Mesenchymal stem cell (in vitro differentiated cells and primary cell): Measurements from ENCODE around the gene TARS2.
A peak's percentile ranks its signal among the peaks of the same experiment; 100 is the strongest.

Experiments used
- DNase-seq: peaks from one replicate; pipeline ENCODE4 v3.0.0-alpha.2; 2013
- H2AFZ ChIP-seq: one replicate; pipeline ENCODE4 v1.6.1; 2013; ENCODE audit warnings: low read depth, mild to moderate bottlenecking, control low read depth, inconsistent platforms, low read length, moderate library complexity
- H2AK5ac ChIP-seq: 2 replicates; pipeline ENCODE4 v1.6.1; 2013; ENCODE audit warnings: low read length, moderate library complexity, mild to moderate bottlenecking, inconsistent platforms; ENCODE audit not compliant: severe bottlenecking
- H2BK120ac ChIP-seq: one replicate; pipeline ENCODE4 v1.6.1; 2013; ENCODE audit warnings: low read depth, mild to moderate bottlenecking, inconsistent platforms, low read length, moderate library complexity
- H2BK12ac ChIP-seq, 2 experiments: one replicate each; pipeline ENCODE4 v1.6.1; 2013; ENCODE audit warnings: inconsistent platforms in 2 of 2, low read length in 2 of 2, mild to moderate bottlenecking in 2 of 2, moderate library complexity in 2 of 2, control low read depth in 1 of 2
- H2BK15ac ChIP-seq: one replicate; pipeline ENCODE4 v1.6.1; 2013; ENCODE audit warnings: mild to moderate bottlenecking, low read depth, inconsistent platforms; ENCODE audit not compliant: poor library complexity, severe bottlenecking
- H2BK5ac ChIP-seq: 2 replicates; pipeline ENCODE4 v1.6.1; 2013; ENCODE audit warnings: low read depth, mild to moderate bottlenecking, low read length, control low read depth, inconsistent platforms; ENCODE audit not compliant: poor library complexity, severe bottlenecking
- H3K14ac ChIP-seq, 2 experiments: one replicate each; pipeline ENCODE4 v1.6.1; 2013; ENCODE audit warnings: inconsistent platforms in 2 of 2, low read length in 2 of 2, control low read depth in 1 of 2, mild to moderate bottlenecking in 1 of 2, moderate library complexity in 1 of 2
- H3K18ac ChIP-seq, 2 experiments: one replicate each; pipeline ENCODE4 v1.6.1; 2013; ENCODE audit warnings: inconsistent platforms in 2 of 2, low read length in 2 of 2, control low read depth in 1 of 2, low read depth in 1 of 2, mild to moderate bottlenecking in 1 of 2
- H3K23ac ChIP-seq, 2 experiments: one replicate each; pipeline ENCODE4 v1.6.1; 2013; ENCODE audit warnings: inconsistent platforms in 2 of 2, low read length in 2 of 2, mild to moderate bottlenecking in 2 of 2, moderate library complexity in 2 of 2, control low read depth in 1 of 2
- H3K27ac ChIP-seq: 2 replicates; pipeline ENCODE4 v1.5.1; 2013; ENCODE audit warnings: mild to moderate bottlenecking, moderate library complexity, low read length, control low read depth, inconsistent platforms; ENCODE audit not compliant: poor library complexity, severe bottlenecking
- H3K27me3 ChIP-seq, 2 experiments: 2 replicates each; pipeline versions ENCODE4 v1.6.1 to v1.7.0; 2013; ENCODE audit warnings: low read length in 2 of 2, mild to moderate bottlenecking in 2 of 2, moderate library complexity in 2 of 2, control low read depth in 1 of 2, inconsistent platforms in 1 of 2; ENCODE audit not compliant: control insufficient read depth in 1 of 2, insufficient read depth in 1 of 2
- H3K36me3 ChIP-seq, 2 experiments: 2 replicates each; pipeline versions ENCODE4 v1.6.1 to v1.7.0; 2013; ENCODE audit warnings: low read length in 2 of 2, control low read depth in 1 of 2, inconsistent platforms in 1 of 2, low read depth in 1 of 2, mild to moderate bottlenecking in 1 of 2; ENCODE audit not compliant: insufficient read depth in 2 of 2, control insufficient read depth in 1 of 2
- H3K4ac ChIP-seq, 2 experiments: one replicate each; pipeline ENCODE4 v1.6.1; 2013; ENCODE audit warnings: inconsistent platforms in 2 of 2, low read length in 2 of 2, mild to moderate bottlenecking in 2 of 2, moderate library complexity in 2 of 2, control low read depth in 1 of 2, low read depth in 1 of 2
- H3K4me1 ChIP-seq: 2 replicates; pipeline ENCODE4 v1.6.1; 2013; ENCODE audit warnings: low read depth, low read length, control low read depth; ENCODE audit not compliant: control insufficient read depth, insufficient read depth
- H3K4me2 ChIP-seq: 2 replicates; pipeline ENCODE4 v1.6.1; 2013; ENCODE audit warnings: low read length, mild to moderate bottlenecking, inconsistent platforms; ENCODE audit not compliant: poor library complexity, severe bottlenecking
- H3K4me3 ChIP-seq, 2 experiments: 2 replicates each; pipeline versions ENCODE4 v1.5.1 to v1.7.0; 2013; ENCODE audit warnings: low read length in 2 of 2, mild to moderate bottlenecking in 2 of 2, control low read depth in 1 of 2, low read depth in 1 of 2; ENCODE audit not compliant: insufficient read depth in 1 of 2
- H3K79me1 ChIP-seq: replicated peaks from 2 replicates; pipeline ENCODE4 v1.6.1; 2013; ENCODE audit warnings: mild to moderate bottlenecking, control low read depth, low read length, inconsistent platforms; ENCODE audit not compliant: poor library complexity, severe bottlenecking
- H3K9ac ChIP-seq: 2 replicates; pipeline ENCODE4 v1.7.0; 2013; ENCODE audit warnings: mild to moderate bottlenecking, low read length, moderate library complexity
- H3K9me3 ChIP-seq: 2 replicates; pipeline ENCODE4 v1.7.0; 2013; ENCODE audit warnings: mild to moderate bottlenecking, low read length; ENCODE audit not compliant: control insufficient read depth
- H4K8ac ChIP-seq: one replicate; pipeline ENCODE4 v1.6.1; 2013; ENCODE audit warnings: inconsistent platforms, mild to moderate bottlenecking, low read length, moderate library complexity
- H4K91ac ChIP-seq: one replicate; pipeline ENCODE4 v1.6.1; 2013; ENCODE audit warnings: mild to moderate bottlenecking, low read length, inconsistent platforms
- WGBS: methylation state at CpG from one replicate; pipeline ENCODE4 v1.1.7; 2013; ENCODE audit warnings: mixed read lengths; 5-methylcytosine and 5-hydroxymethylcytosine counted together

Gene TARS2

DNA sequence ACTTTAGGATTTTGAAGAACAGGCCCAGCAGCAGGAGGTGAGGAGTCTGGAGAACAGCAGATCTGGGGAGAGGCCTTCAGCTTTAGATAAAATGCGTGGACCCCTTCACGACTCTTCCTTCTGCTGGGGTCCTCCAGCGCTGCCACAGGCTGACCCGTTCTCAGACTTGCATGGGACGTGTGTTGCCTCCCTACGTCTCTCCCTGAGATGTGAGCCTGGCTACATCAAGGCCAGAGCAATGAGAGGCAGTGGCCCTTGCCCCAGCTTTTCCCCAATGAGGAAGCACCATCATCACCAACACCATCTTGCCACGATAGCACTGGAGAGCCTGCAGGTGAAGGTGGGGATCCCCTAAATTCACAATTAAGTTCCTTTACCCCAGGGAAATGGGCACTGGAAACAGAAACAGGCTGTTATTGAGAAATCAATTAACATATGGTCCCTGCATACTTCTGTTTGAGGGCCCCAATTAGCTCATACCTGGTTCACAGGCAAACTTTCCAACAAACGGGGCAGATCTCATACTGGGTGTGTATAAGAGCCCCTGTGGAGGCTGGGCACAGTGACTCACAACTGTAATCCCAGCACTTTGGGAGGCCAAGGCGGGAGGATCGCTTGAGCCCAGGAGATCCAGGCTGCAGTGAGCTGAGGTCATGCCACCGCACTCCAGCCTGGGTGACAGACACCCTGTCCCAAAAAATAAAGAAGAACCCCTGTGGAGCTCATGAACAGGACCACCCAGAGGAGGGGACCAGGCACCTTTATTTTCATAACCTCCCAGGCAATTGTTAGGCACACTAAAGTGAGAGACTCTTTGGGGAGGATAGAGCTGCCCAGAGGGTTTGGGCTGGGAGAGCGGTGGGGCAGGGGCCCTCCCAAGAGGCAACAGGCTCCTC is 49.9 kb downstream of the TARS2 start:
- Histone ChIP-seq H3K4ac (peak overlapping the region in 1 of 2 experiments; percentile 11), H2AFZ (no peak overlapping the region), H3K18ac (peak overlapping the region in 1 of 2 experiments; percentile 67), H3K23ac (no peak overlapping the region), H3K27ac (peak overlapping the region; percentile 63), H3K4me1 (peaks cover 14% of the 10 kb centered on the region), H4K8ac (no peak overlapping the region), H3K4me3 (no peak overlapping the region), H3K9ac (no peak overlapping the region), H3K79me1 (no peaks in the 10 kb centered on the region), H3K4me2 (no peak overlapping the region), H3K14ac (no peak overlapping the region), H3K36me3 (no peaks in the 10 kb centered on the region), H3K9me3 (no peaks in the 10 kb centered on the region), H2AK5ac (peak overlapping the region; percentile 18), H2BK12ac (peak overlapping the region in 1 of 2 experiments; percentile 51), H4K91ac (peak overlapping the region; percentile 62), H2BK5ac (no peak overlapping the region), H3K27me3 (no peaks in the 10 kb centered on the region), H2BK15ac (no peak overlapping the region), H2BK120ac (no peak overlapping the region)
- WGBS, result 87% methylated on average over 12 of the region's 12 CpGs
- DNase-seq, result peak; percentile 43

DNA sequence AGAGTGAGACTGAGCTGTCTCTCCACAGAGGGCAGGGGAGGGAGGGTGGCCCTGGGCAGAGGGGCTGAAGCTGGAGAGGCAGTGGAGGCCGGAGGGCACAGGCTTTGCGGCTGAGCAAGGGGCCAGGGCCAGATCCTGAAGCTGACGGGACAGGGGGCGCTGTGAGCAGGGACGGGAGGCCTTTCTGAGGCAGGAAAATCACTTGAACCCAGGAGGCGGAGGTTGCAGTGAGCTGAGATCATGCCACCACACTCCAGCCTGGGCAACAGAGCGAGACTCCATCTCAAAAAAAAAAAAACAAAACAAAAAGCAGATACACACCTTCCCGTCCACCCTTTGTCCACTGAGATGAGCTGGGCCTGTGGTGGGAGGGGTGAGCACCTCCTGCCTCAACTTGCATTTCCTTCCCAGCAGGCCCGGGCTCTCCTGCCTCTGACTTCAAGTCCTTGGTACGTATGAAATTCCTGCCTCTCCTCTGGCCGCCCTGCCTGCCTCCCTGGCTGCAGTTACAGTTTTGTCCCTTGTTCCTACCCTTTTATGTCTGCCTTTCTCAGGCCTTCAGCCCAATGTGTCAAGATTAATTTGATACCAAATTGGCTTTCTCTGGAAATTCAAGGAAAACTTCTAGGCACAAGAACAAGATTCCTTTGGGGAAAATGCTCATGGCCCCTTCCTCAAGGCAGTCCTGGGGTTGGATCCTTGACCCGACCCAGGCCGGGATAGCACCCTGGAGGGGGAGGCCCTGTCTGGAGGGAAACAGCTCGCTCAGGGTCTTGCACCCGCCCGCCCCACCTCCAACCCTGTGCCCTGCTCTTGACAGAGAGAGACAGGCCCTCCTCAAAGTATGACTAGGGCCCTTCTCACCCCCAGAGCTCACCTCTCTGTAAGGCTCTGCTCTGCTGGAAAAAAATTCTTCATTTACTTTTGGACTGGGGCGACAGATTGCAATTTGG is 50.8 kb downstream of the TARS2 start:
- H3K4me2 ChIP-seq, result no peak overlapping the region
- H3K27me3 ChIP-seq, result no peaks in the 10 kb centered on the region
- no peak overlapping the region for H3K23ac ChIP-seq
- 64% methylated on average over 15 of the region's 17 CpGs for WGBS
- H3K27ac ChIP-seq, result peak overlapping the region; percentile 71
- H3K9ac ChIP-seq, result peak overlapping the region; percentile 49
- H4K8ac ChIP-seq, result peak overlapping the region; percentile 72
- H3K9me3 ChIP-seq, result no peaks in the 10 kb centered on the region
- H2BK12ac ChIP-seq, result peak overlapping the region in 1 of 2 experiments; percentile 51
- H3K18ac ChIP-seq, result peak overlapping the region; percentile 14 to 67
- no peak overlapping the region for H3K14ac ChIP-seq
- no peaks in the 10 kb centered on the region for H3K36me3 ChIP-seq
- H3K4ac ChIP-seq, result peak overlapping the region in 1 of 2 experiments; percentile 11
- DNase-seq, result peak; percentile 70
- H3K4me3 ChIP-seq, result no peak overlapping the region
- H2BK15ac ChIP-seq, result no peak overlapping the region
- no peak overlapping the region for H2BK120ac ChIP-seq
- H3K4me1 ChIP-seq, result peaks cover 14% of the 10 kb centered on the region
- peak overlapping the region; percentile 24 for H2BK5ac ChIP-seq
- H4K91ac ChIP-seq, result peak overlapping the region; percentile 62
- H2AK5ac ChIP-seq, result peak overlapping the region; percentile 18
- no peaks in the 10 kb centered on the region for H3K79me1 ChIP-seq
- H2AFZ ChIP-seq, result no peak overlapping the region

DNA sequence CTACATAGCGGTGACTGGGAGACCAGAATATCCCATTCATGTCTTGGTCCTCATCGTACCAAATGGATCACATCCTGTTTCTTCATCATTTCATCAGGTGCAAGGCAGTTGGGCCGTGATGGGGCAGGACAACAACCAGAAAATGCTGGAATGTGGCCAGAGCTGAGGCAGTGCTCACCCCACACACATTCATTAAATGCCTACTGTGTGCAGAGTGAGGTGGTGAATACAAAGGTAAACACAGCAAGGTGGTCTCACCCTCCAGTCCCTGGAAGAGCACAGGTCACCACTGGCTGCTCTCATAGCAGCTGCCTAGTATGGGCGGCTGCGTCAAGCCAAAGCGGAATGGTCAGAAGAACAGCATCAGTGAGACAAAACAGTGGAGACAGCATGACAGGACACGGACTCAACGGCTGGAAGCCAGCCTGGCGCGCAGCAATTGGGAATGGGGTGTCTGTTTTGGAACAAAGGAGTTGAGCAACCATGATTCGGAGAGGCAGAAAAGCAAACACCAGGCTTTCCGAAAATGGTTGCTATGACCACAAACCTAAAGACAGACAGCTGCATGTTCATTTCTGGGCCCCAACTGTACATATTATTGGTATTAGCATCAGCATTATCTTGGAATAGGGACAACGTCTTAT is 56.4 kb downstream of the TARS2 start:
- Histone ChIP-seq H3K4me1 (peaks cover 5% of the 10 kb centered on the region), H3K79me1 (no peaks in the 10 kb centered on the region)
- WGBS, result 97% methylated on average over 11 of the region's 13 CpGs

More for the DNA sequence above, 56.4 kb downstream of the TARS2 start:
- Histone ChIP-seq H3K9me3 (no peaks in the 10 kb centered on the region), H3K4ac (no peak overlapping the region), H3K9ac (peak overlapping the region; percentile 68), H3K4me3 (peak overlapping the region in 1 of 2 experiments; percentile 27), H3K18ac (no peak overlapping the region), H3K4me2 (no peak overlapping the region), H3K14ac (no peak overlapping the region), H2AFZ (no peak overlapping the region), H3K36me3 (no peaks in the 10 kb centered on the region), H4K8ac (peak overlapping the region; percentile 54), H3K27ac (no peak overlapping the region), H2BK120ac (no peak overlapping the region), H2BK15ac (no peak overlapping the region), H3K27me3 (no peaks in the 10 kb centered on the region), H2BK5ac (no peak overlapping the region), H3K23ac (no peak overlapping the region), H2AK5ac (peak overlapping the region; percentile 32), H2BK12ac (no peak overlapping the region), H4K91ac (no peak overlapping the region)
- peak; percentile 28 for DNase-seq
